B cell (primary cell): ENCODE results near the gene CDH16. TPM values are rescaled to one million over a fixed set of nuclear protein-coding genes. Genes with fewer than 3 reads are reported as not detected.

Experiments
- ATAC-seq: fragments of 200-7000 bp; cut with Tn5 transposase; one replicate; pipeline ENCODE4 v1.10.0; 2021; ENCODE audit warnings: low read depth, mild to moderate bottlenecking, moderate number of reproducible peaks, moderate library complexity
- CTCF ChIA-PET: fragments of 350-600 bp; sonication (Branson Sonifier 250); formaldehyde crosslinking; loops from one replicate; lab custom pipeline; 2021; ENCODE audit warnings: antibody characterized with exemption, inconsistent platforms; lab: Charles Lee
- POLR2A ChIA-PET: fragments of 350-600 bp; sonication (Branson Sonifier 250); formaldehyde crosslinking; loops from one replicate; lab custom pipeline; 2021; ENCODE audit warnings: antibody characterized with exemption; lab: Charles Lee
- DNase-seq: peaks from one replicate; pipeline ENCODE4 v3.0.0; 2013
- H2AFZ ChIP-seq: 2 replicates; pipeline ENCODE4 v1.6.1; 2012; ENCODE audit warnings: mild to moderate bottlenecking, low read depth, low read length; ENCODE audit not compliant: insufficient read depth, poor library complexity, severe bottlenecking
- H3K27ac ChIP-seq, 2 donors: 1 replicate in 1 of 2; 2 replicates in 1 of 2; pipeline ENCODE4 v1.5.1; 2012 to 2013; ENCODE audit warnings: low read length in 2 of 2, mild to moderate bottlenecking in 2 of 2, moderate library complexity in 1 of 2
- H3K27me3 ChIP-seq, 4 experiments: fragments of 200-600 bp in 1 of 4; sonication (generic) in 1 of 4; replicated peaks in 1 of 4; 1 replicate in 2 of 4; 2 replicates in 2 of 4; pipeline versions ENCODE4 v1.6.1 to v1.7.0; 2013 to 2016; ENCODE audit warnings: low read length in 3 of 4, mild to moderate bottlenecking in 2 of 4, mixed read lengths in 1 of 4, moderate library complexity in 1 of 4; ENCODE audit not compliant: insufficient read depth in 4 of 4, control insufficient read depth in 3 of 4; ENCODE audit errors: control extremely low read depth in 1 of 4
- H3K36me3 ChIP-seq, 2 experiments: replicated peaks in 1 of 2; 1 replicate in 1 of 2; 2 replicates in 1 of 2; pipeline versions ENCODE4 v1.6.1 to v1.7.1; 2013; ENCODE audit warnings: low read length in 1 of 2; ENCODE audit not compliant: insufficient read depth in 2 of 2, control insufficient read depth in 1 of 2; ENCODE audit errors: control extremely low read depth in 1 of 2, extremely low read depth in 1 of 2
- H3K4me1 ChIP-seq, 2 donors: fragments of 200-600 bp in 1 of 2; sonication (generic) in 1 of 2; 1 replicate in 1 of 2; 2 replicates in 1 of 2; pipeline versions ENCODE4 v1.5.1 to v1.6.1; 2013 to 2017; ENCODE audit warnings: low read length in 2 of 2; ENCODE audit not compliant: control insufficient read depth in 2 of 2, insufficient read depth in 2 of 2
- H3K4me2 ChIP-seq: replicated peaks from 2 replicates; pipeline ENCODE3; 2012; ENCODE audit warnings: mild to moderate bottlenecking, low read depth, low read length; ENCODE audit not compliant: poor library complexity, severe bottlenecking
- H3K4me3 ChIP-seq, 5 experiments: fragments of 200-600 bp in 1 of 5; sonication (generic) in 1 of 5; 1 replicate in 3 of 5; 2 replicates in 2 of 5; pipeline versions ENCODE4 v1.5.1 to v1.7.0; 2011 to 2016; ENCODE audit warnings: low read length in 4 of 5, mild to moderate bottlenecking in 4 of 5, low read depth in 2 of 5, control low read depth in 1 of 5, moderate library complexity in 1 of 5; ENCODE audit not compliant: insufficient read depth in 1 of 5; ENCODE audit errors: control extremely low read depth in 1 of 5, extremely low read depth in 1 of 5
- H3K79me2 ChIP-seq: fragments of 200-600 bp; sonication (generic); one replicate; pipeline ENCODE4 v1.6.0; 2016; ENCODE audit warnings: low read length; ENCODE audit not compliant: control insufficient read depth, insufficient read depth
- H3K9ac ChIP-seq: fragments of 200-600 bp; sonication (generic); 2 replicates; pipeline ENCODE4 v1.6.1; 2017; ENCODE audit warnings: mild to moderate bottlenecking, low read length, moderate library complexity
- H3K9me3 ChIP-seq, 3 donors: one replicate each; pipeline versions ENCODE4 v1.6.1 to v1.7.1; 2013; ENCODE audit warnings: low read length in 2 of 3; ENCODE audit not compliant: control insufficient read depth in 2 of 3, insufficient read depth in 1 of 3; ENCODE audit errors: control extremely low read depth in 1 of 3
- H4K20me1 ChIP-seq: 2 replicates; pipeline ENCODE4 v1.6.0; 2012; ENCODE audit warnings: mild to moderate bottlenecking, low read length; ENCODE audit not compliant: insufficient read depth, control insufficient read depth, poor library complexity, severe bottlenecking
- H3K27ac Mint-ChIP-seq: one replicate; pipeline ENCODE4 v1.8.0; 2021; ENCODE audit warnings: mixed read lengths
- H3K27me3 Mint-ChIP-seq: one replicate; pipeline ENCODE4 v1.8.0; 2021; ENCODE audit warnings: mixed read lengths
- H3K4me1 Mint-ChIP-seq: one replicate; pipeline ENCODE4 v1.8.0; 2021; ENCODE audit warnings: mixed read lengths
- H3K4me3 Mint-ChIP-seq: one replicate; pipeline ENCODE4 v1.8.0; 2021; ENCODE audit warnings: mixed read lengths
- H3K9me3 Mint-ChIP-seq: one replicate; pipeline ENCODE4 v1.8.0; 2022; ENCODE audit warnings: mixed read lengths; ENCODE audit not compliant: insufficient read depth
- EZH2 ChIP-seq: IDR thresholded peaks from 2 replicates; pipeline ENCODE4 v1.6.1; 2012; ENCODE audit warnings: borderline replicate concordance, low read depth, mild to moderate bottlenecking, moderate library complexity, low read length; ENCODE audit not compliant: insufficient read depth, poor library complexity, severe bottlenecking
- WGBS: methylation state at CpG from one replicate; pipeline ENCODE4 v1.1.5; 2013; ENCODE audit warnings: missing lambda C conversion rate; ENCODE audit not compliant: insufficient coverage; 5-methylcytosine and 5-hydroxymethylcytosine counted together
- intact Hi-C: fragments of 100-400 bp; cut with micrococcal nuclease; formaldehyde crosslinking; loops from one replicate; pipeline ENCODE4 v1.10.0; 2022
- polyA plus RNA-seq: library from polyadenylated mRNA; depleted of rRNA; stranded (reverse); fragments of >200 nt; gene quantifications from 2 replicates; pipeline ENCODE4 v1.2.3, GENCODE V29; 2012
- total RNA-seq, 2 donors: library from RNA; stranded (reverse); fragments of 120-200 nt in 1 of 2; gene quantifications; 1 replicate in 1 of 2; 2 replicates in 1 of 2; pipeline versions ENCODE4 v1.2.3 to v1.2.4, GENCODE V29; 2013 to 2022
- TF ChIP-seq, protein P1 (sequence below): fragments of 200-600 bp; IDR thresholded peaks from one replicate; pipeline ENCODE4 v1.8.0; 2022; ENCODE audit warnings: antibody characterized with exemption, mild to moderate bottlenecking

Gene CDH16
- total and polyA plus RNA-seq, 2 donors (not counting 1 experiment from before 2014, with no cell fraction given), result not detected

DNA sequence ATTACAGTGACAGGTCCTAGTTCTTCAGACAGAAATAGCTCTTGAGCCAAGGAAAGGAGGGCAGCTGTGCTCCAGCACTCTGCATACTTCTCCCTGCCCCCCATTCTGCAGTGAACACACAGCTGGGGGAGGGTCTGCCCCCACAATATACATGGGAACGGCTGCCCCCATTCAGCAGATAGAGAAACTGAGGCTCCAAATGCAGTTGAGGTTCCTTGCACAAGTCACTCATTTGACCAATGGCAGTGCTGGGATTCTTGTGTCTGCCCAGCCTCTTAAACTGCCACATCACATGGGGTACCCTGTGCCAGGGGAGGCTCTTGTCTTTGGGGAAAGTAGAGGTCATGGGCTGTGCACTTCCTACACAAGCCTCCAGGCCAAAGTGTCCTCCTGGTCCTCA is 49.3 kb downstream of the CDH16 start:
- DNase-seq (no peak), ATAC-seq (no peak)
- H3K4me3 ChIP-seq, result no peak overlapping the region
- peaks cover 8% of the 10 kb centered on the region for H3K27me3 Mint-ChIP-seq
- H3K4me1 ChIP-seq, result peaks cover 7 to 11% of the 10 kb centered on the region in 2 donors
- intact Hi-C loops, result loop anchor here (5.0 kb wide), 1 partner anchor 307 kb away; no protein-coding TSS in a partner anchor
- no peak overlapping the region for H2AFZ ChIP-seq
- H3K4me3 Mint-ChIP-seq, result no peak overlapping the region
- H3K27me3 ChIP-seq, result peaks cover 0 to 6% (median 0%) of the 10 kb centered on the region in 4 experiments
- peaks cover 14% of the 10 kb centered on the region for H3K4me1 Mint-ChIP-seq
- H3K9ac ChIP-seq, result no peak overlapping the region
- no peaks in the 10 kb centered on the region for H3K36me3 ChIP-seq
- ChIA-PET CTCF (interaction anchor here (0.7 to 4.9 kb wide), 9 partner anchors 9 to 464 kb away, joined by 3 to 87 read pairs (median 15); partner anchors contain the start of genes NAE1 and PDP2), POLR2A (no interaction called here)
- H3K9me3 ChIP-seq, result no peaks in the 10 kb centered on the region
- H3K9me3 Mint-ChIP-seq, result no peaks in the 10 kb centered on the region
- no peak overlapping the region for H3K4me2 ChIP-seq
- TF ChIP-seq, protein P1, sequence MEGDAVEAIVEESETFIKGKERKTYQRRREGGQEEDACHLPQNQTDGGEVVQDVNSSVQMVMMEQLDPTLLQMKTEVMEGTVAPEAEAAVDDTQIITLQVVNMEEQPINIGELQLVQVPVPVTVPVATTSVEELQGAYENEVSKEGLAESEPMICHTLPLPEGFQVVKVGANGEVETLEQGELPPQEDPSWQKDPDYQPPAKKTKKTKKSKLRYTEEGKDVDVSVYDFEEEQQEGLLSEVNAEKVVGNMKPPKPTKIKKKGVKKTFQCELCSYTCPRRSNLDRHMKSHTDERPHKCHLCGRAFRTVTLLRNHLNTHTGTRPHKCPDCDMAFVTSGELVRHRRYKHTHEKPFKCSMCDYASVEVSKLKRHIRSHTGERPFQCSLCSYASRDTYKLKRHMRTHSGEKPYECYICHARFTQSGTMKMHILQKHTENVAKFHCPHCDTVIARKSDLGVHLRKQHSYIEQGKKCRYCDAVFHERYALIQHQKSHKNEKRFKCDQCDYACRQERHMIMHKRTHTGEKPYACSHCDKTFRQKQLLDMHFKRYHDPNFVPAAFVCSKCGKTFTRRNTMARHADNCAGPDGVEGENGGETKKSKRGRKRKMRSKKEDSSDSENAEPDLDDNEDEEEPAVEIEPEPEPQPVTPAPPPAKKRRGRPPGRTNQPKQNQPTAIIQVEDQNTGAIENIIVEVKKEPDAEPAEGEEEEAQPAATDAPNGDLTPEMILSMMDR, result no peak
- TF ChIP-seq EZH2, result no peak
- H4K20me1 ChIP-seq, result no peaks in the 10 kb centered on the region
- 100% methylated on average over 1 of the region's 1 CpG for WGBS
- no peak overlapping the region for H3K27ac ChIP-seq
- H3K79me2 ChIP-seq, result no peaks in the 10 kb centered on the region
- H3K27ac Mint-ChIP-seq, result no peak overlapping the region

DNA sequence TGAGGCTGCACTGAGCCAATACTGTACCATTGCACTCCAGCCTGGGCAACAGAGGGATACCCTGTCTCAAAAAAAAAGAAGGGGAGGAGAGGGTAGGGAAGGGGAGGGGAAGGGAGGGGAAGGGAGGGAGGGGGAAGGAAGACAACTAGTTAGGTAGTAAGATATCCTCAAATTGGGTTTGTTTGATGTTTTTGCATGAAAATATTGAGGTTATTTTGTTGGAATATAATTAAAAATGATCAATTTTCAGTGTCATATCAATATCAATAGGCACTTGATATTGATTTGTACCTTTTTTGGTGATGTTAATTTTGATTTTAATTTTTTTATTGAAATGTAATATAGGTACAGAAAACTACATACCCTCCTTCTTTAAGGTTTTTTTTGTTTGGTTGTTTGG is 55.0 kb downstream of the CDH16 start:
- Histone ChIP-seq H3K36me3 (no peaks in the 10 kb centered on the region), H3K4me3 (no peak overlapping the region), H3K4me1 (no peaks in the 10 kb centered on the region), H2AFZ (no peak overlapping the region), H3K27me3 (peaks cover 0 to 6% (median 0%) of the 10 kb centered on the region in 4 experiments), H4K20me1 (no peaks in the 10 kb centered on the region), H3K9ac (no peak overlapping the region), H3K4me2 (no peak overlapping the region), H3K79me2 (no peaks in the 10 kb centered on the region), H3K9me3 (no peaks in the 10 kb centered on the region), H3K27ac (no peak overlapping the region)
- POLR2A ChIA-PET, result no interaction called here
- H3K4me3 Mint-ChIP-seq, result no peak overlapping the region
- CTCF ChIA-PET, result interaction anchor here (0.8 to 1.6 kb wide), 2 partner anchors 9 kb away, joined by 3 to 4 read pairs; no protein-coding TSS in a partner anchor
- H3K9me3 Mint-ChIP-seq, result no peaks in the 10 kb centered on the region
- no peaks in the 10 kb centered on the region for H3K4me1 Mint-ChIP-seq
- peaks cover 5% of the 10 kb centered on the region for H3K27me3 Mint-ChIP-seq
- H3K27ac Mint-ChIP-seq, result no peak overlapping the region
- DNase-seq, result no peak
- TF ChIP-seq, protein P1, result no peak
- no peak for TF ChIP-seq EZH2
- intact Hi-C loops, result no loop called here
- no peak for ATAC-seq
